Endothelial cell of umbilical vein (primary cell): Measurements from ENCODE around the gene CCR2. TPM values are rescaled to one million over a fixed set of nuclear protein-coding genes. Genes with fewer than 3 reads are reported as not detected.

Experiments used
- BruUV-seq: library from RNA; stranded (reverse); fragments of 400-500 nt; replicated peaks from 2 replicates; lab custom pipeline; 2021; lab: Mats Ljungman, UMichigan
- CTCF ChIA-PET: fragments of 300-600, 350-600 bp; sonication (Branson Sonifier 250); formaldehyde crosslinking; loops from one replicate; lab custom pipeline; 2021; ENCODE audit warnings: antibody characterized with exemption, inconsistent platforms; lab: Charles Lee
- POLR2A ChIA-PET: fragments of 300-600, 350-600 bp; sonication (Branson Sonifier 250); formaldehyde crosslinking; loops from one replicate; lab custom pipeline; 2021; ENCODE audit warnings: antibody characterized with exemption, inconsistent platforms; lab: Charles Lee
- DNase-seq: peaks from one replicate; pipeline ENCODE4 v3.0.0-alpha.2; 2011; ENCODE audit warnings: low read depth, low spot score
- FAIRE-seq: peaks from 2 replicates; lab custom pipeline; 2011; peaks lifted over from hg19 to GRCh38; lab: Jason Lieb, UNC
- H2AFZ ChIP-seq: 2 replicates; pipeline ENCODE4 v1.6.0; 2012; ENCODE audit warnings: low read depth, low read length, control low read depth, inconsistent platforms
- H3K27ac ChIP-seq: 2 replicates; pipeline ENCODE4 v1.5.1; 2011; ENCODE audit warnings: low read depth, mild to moderate bottlenecking, control low read depth, low read length, moderate library complexity; ENCODE audit not compliant: insufficient read depth
- H3K27me3 ChIP-seq, 2 experiments: 2 replicates each; pipeline versions ENCODE4 v1.6.0 to v1.6.1; 2011; ENCODE audit warnings: low read length in 2 of 2, mixed read lengths in 1 of 2; ENCODE audit not compliant: control insufficient read depth in 2 of 2, insufficient read depth in 2 of 2
- H3K36me3 ChIP-seq, 2 experiments: 2 replicates in 1 of 2; 3 replicates in 1 of 2; pipeline ENCODE4 v1.5.1; 2011; ENCODE audit warnings: low read length in 2 of 2, mild to moderate bottlenecking in 1 of 2, moderate library complexity in 1 of 2; ENCODE audit not compliant: control insufficient read depth in 2 of 2, insufficient read depth in 2 of 2; ENCODE audit errors: extremely low read depth in 1 of 2
- H3K4me1 ChIP-seq: 3 replicates; pipeline ENCODE4 v1.5.1; 2011; ENCODE audit warnings: mild to moderate bottlenecking, low read length; ENCODE audit not compliant: control insufficient read depth, insufficient read depth; ENCODE audit errors: extremely low read depth
- H3K4me2 ChIP-seq: 2 replicates; pipeline ENCODE4 v1.6.1; 2011; ENCODE audit warnings: low read length, control low read depth, mixed read lengths; ENCODE audit not compliant: insufficient read depth
- H3K4me3 ChIP-seq, 3 experiments: fragments of 200-600 bp in 1 of 3; sonication (generic), shearing (Covaris generic) in 1 of 3; replicated peaks in 1 of 3; 2 replicates each; pipeline ENCODE4 v1.5.1; 2011 to 2016; ENCODE audit warnings: control low read depth in 3 of 3, low read length in 3 of 3, mild to moderate bottlenecking in 2 of 3, inconsistent platforms in 1 of 3, low read depth in 1 of 3, moderate library complexity in 1 of 3; ENCODE audit not compliant: insufficient read depth in 1 of 3
- H3K79me2 ChIP-seq: 2 replicates; pipeline ENCODE4 v1.6.0; 2012; ENCODE audit warnings: low read length, inconsistent platforms; ENCODE audit not compliant: control insufficient read depth, insufficient read depth
- H3K9ac ChIP-seq: replicated peaks from 2 replicates; pipeline ENCODE3; 2011; ENCODE audit warnings: low read length, control low read depth; ENCODE audit not compliant: insufficient read depth; ENCODE audit errors: extremely low read depth
- H3K9me1 ChIP-seq: replicated peaks from 3 replicates; pipeline ENCODE4 v1.6.0; 2011; ENCODE audit warnings: mild to moderate bottlenecking, low read length; ENCODE audit not compliant: control insufficient read depth, insufficient read depth; ENCODE audit errors: extremely low read depth
- H3K9me3 ChIP-seq: replicated peaks from 2 replicates; pipeline ENCODE4 v1.5.1; 2012; ENCODE audit warnings: low read length, inconsistent platforms; ENCODE audit not compliant: control insufficient read depth, insufficient read depth
- H4K20me1 ChIP-seq: replicated peaks from 2 replicates; pipeline ENCODE3; 2011; ENCODE audit warnings: mild to moderate bottlenecking, low read length; ENCODE audit not compliant: control insufficient read depth, insufficient read depth; ENCODE audit errors: extremely low read depth
- CTCF ChIP-seq, 2 donors: IDR thresholded peaks; 1 replicate in 1 of 2; 2 replicates in 1 of 2; pipeline ENCODE4 v1.5.1; 2011; ENCODE audit warnings: low read length in 2 of 2, mild to moderate bottlenecking in 2 of 2, moderate library complexity in 2 of 2, control low read depth in 1 of 2, inconsistent platforms in 1 of 2, low read depth in 1 of 2; ENCODE audit not compliant: insufficient read depth in 1 of 2; ENCODE audit errors: extremely low read depth in 1 of 2
- EZH2 ChIP-seq: IDR thresholded peaks from 2 replicates; pipeline ENCODE4 v1.6.1; 2012; ENCODE audit warnings: borderline replicate concordance, low read depth, mild to moderate bottlenecking, moderate library complexity, low read length, inconsistent platforms; ENCODE audit not compliant: severe bottlenecking
- FOS ChIP-seq: IDR thresholded peaks from 2 replicates; pipeline ENCODE4 v1.6.1; 2011; ENCODE audit warnings: mild to moderate bottlenecking, low read length, moderate library complexity, borderline replicate concordance; ENCODE audit not compliant: insufficient read depth
- GATA2 ChIP-seq: IDR thresholded peaks from 2 replicates; pipeline ENCODE4 v1.7.0; 2011; ENCODE audit warnings: low read depth, mild to moderate bottlenecking, moderate library complexity, mixed read lengths, low read length; ENCODE audit not compliant: insufficient read length, insufficient read depth
- JUN ChIP-seq: IDR thresholded peaks from 2 replicates; pipeline ENCODE4 v1.6.1; 2011; ENCODE audit warnings: borderline replicate concordance, low read depth; ENCODE audit not compliant: insufficient read length, insufficient read depth
- MAX ChIP-seq: IDR thresholded peaks from 2 replicates; pipeline ENCODE4 v1.6.1; 2011; ENCODE audit not compliant: insufficient read depth, insufficient read length
- MYC ChIP-seq: IDR thresholded peaks from one replicate; pipeline ENCODE4 v1.6.1; 2011; ENCODE audit warnings: mild to moderate bottlenecking, low read depth, low read length
- POLR2A ChIP-seq: IDR thresholded peaks from 2 replicates; pipeline ENCODE4 v1.6.1; 2012; ENCODE audit warnings: low read depth, mild to moderate bottlenecking, control low read depth, low read length
- POLR2AphosphoS5 ChIP-seq: IDR thresholded peaks from 2 replicates; pipeline ENCODE4 v1.6.1; 2012; ENCODE audit warnings: low read depth, mild to moderate bottlenecking, control low read depth, low read length, moderate library complexity; ENCODE audit not compliant: insufficient read depth
- dilution Hi-C: fragments of 300-500 bp; cut with MboI; formaldehyde crosslinking; loops from one replicate; pipeline ENCODE4 v1.15.0; 2019; ENCODE audit warnings: low sequenced_read_pairs; ENCODE audit not compliant: extremely low pct_ligation_motif_present
- intact Hi-C: fragments of 100-400 bp; cut with micrococcal nuclease; formaldehyde crosslinking; loops from one replicate; pipeline ENCODE4 v1.10.0; 2022
- polyA plus RNA-seq, 4 experiments: library from polyadenylated mRNA; depleted of rRNA in 3 of 4; stranded (reverse) in 3 of 4; unstranded in 1 of 4; fragments of >200 nt; gene quantifications; 2 replicates each; pipeline versions ENCODE4 v1.2.1 to v1.2.3, GENCODE V29; 2011 to 2012; ENCODE audit warnings: missing spikeins in 1 of 4
- total RNA-seq: library from RNA; stranded (reverse); gene quantifications from 2 replicates; pipeline ENCODE4 v1.2.3, GENCODE V29; 2021

Gene CCR2
- total and polyA plus RNA-seq, 2 donors (not counting 3 experiments of a cell fraction or from before 2014, with no cell fraction given), result not detected

- Histone ChIP-seq H2AFZ (no peak overlapping the region), H3K9me3 (no peaks in the 10 kb centered on the region), H3K9ac (no peak overlapping the region), H3K36me3 (no peaks in the 10 kb centered on the region), H3K79me2 (no peaks in the 10 kb centered on the region), H3K27me3 (peaks cover 0 to 2% of the 10 kb centered on the region in 2 experiments), H3K4me1 (no peaks in the 10 kb centered on the region), H3K9me1 (no peaks in the 10 kb centered on the region), H4K20me1 (no peaks in the 10 kb centered on the region), H3K4me2 (no peak overlapping the region), H3K27ac (no peak overlapping the region), H3K4me3 (no peak overlapping the region)
- dilution Hi-C loops (no loop called here), intact Hi-C loops (no loop called here)
- TF ChIP-seq POLR2AphosphoS5 (no peak), EZH2 (no peak), CTCF (IDR thresholded peaks at IDR 0.05; ENCODE audit: extremely low read depth in 1 of 2, insufficient read depth in 1 of 2, low read depth in 1 of 2, low read length in 2 of 2) (no peak), FOS (no peak), JUN (no peak), MYC (no peak), GATA2 (no peak), MAX (no peak), POLR2A (no peak)
- DNase-seq, result no peak
- FAIRE-seq, result no peak
- BruUV-seq, result no TSS peak
- ChIA-PET POLR2A (no interaction called here), CTCF (no interaction called here)
Observed at GRCh38 chr3:46318207-46318927, 35.5 kb upstream of the CCR2 start.
